ENCODE results near the gene TP63. TPM values are rescaled to one million over a fixed set of nuclear protein-coding genes. Genes with fewer than 3 reads are reported as not detected.
A peak's percentile ranks its signal among the peaks of the same experiment; 100 is the strongest.

The TP63 gene
- total RNA-seq, 1 donor from 2014 or later: 0.11 TPM

GRCh38 chr3:189789432-189789831 lies 158.2 kb downstream of the TP63 start:
- intact Hi-C loops (cut with DNase I): no loop called here
- ATAC-seq (ENCODE audit: poor library complexity) (no peak), DNase-seq (no peak)

GRCh38 chr3:189790658-189791057 lies 159.5 kb downstream of the TP63 start:
- intact Hi-C loops (cut with DNase I): no loop called here
- ATAC-seq (ENCODE audit: poor library complexity): no peak
- no peak for DNase-seq

GRCh38 chr3:189792046-189792929 lies 161.1 kb downstream of the TP63 start:
- ATAC-seq (ENCODE audit: poor library complexity) (no peak), DNase-seq (no peak)
- intact Hi-C loops (cut with DNase I): no loop called here

GRCh38 chr3:189794518-189794917 lies 163.3 kb downstream of the TP63 start:
- DNase-seq (no peak), ATAC-seq (ENCODE audit: poor library complexity) (no peak)
- intact Hi-C loops (cut with DNase I): no loop called here

- ATAC-seq (ENCODE audit: poor library complexity) (no peak), DNase-seq (no peak)
- intact Hi-C loops (cut with DNase I): no loop called here
These were observed 166.0 kb downstream of the TP63 start for GRCh38 chr3:189797103-189797750.

GRCh38 chr3:189799366-189799765 lies 168.2 kb downstream of the TP63 start:
- intact Hi-C loops (cut with DNase I): no loop called here
- DNase-seq (no peak), ATAC-seq (ENCODE audit: poor library complexity) (no peak)

GRCh38 chr3:189800436-189800835 lies 169.2 kb downstream of the TP63 start:
- no peak for ATAC-seq (ENCODE audit: poor library complexity)
- DNase-seq: no peak
- intact Hi-C loops (cut with DNase I): no loop called here

GRCh38 chr3:189803254-189803653 lies 172.1 kb downstream of the TP63 start:
- ATAC-seq (ENCODE audit: poor library complexity) (no peak), DNase-seq (no peak)
- intact Hi-C loops (cut with DNase I): no loop called here

GRCh38 chr3:189805375-189806067 lies 174.3 kb downstream of the TP63 start:
- intact Hi-C loops (cut with DNase I): no loop called here
- DNase-seq (no peak), ATAC-seq (ENCODE audit: poor library complexity) (no peak)

- peak; percentile 60 for ATAC-seq (ENCODE audit: poor library complexity)
These were observed 175.2 kb downstream of the TP63 start for GRCh38 chr3:189806171-189806951.

GRCh38 chr3:189808246-189809007 lies 177.2 kb downstream of the TP63 start:
- no peak for ATAC-seq (ENCODE audit: poor library complexity)
- intact Hi-C loops (cut with DNase I): no loop called here

More at GRCh38 chr3:189806171-189806951, 175.2 kb downstream of the TP63 start:
- DNase-seq: no peak
- intact Hi-C loops (cut with DNase I): no loop called here

GRCh38 chr3:189809583-189809982 lies 178.4 kb downstream of the TP63 start:
- intact Hi-C loops (cut with DNase I): no loop called here
- ATAC-seq (ENCODE audit: poor library complexity) (no peak), DNase-seq (no peak)

More at GRCh38 chr3:189808246-189809007, 177.2 kb downstream of the TP63 start:
- no peak for DNase-seq

- ATAC-seq (ENCODE audit: poor library complexity): no peak
- no peak for DNase-seq
- intact Hi-C loops (cut with DNase I): no loop called here
These were observed 181.7 kb downstream of the TP63 start for GRCh38 chr3:189812806-189813465.

- ATAC-seq (ENCODE audit: poor library complexity) (peak; percentile 92), DNase-seq (no peak)
- intact Hi-C loops (cut with DNase I): no loop called here
These were observed 182.6 kb downstream of the TP63 start for GRCh38 chr3:189813647-189814240.

GRCh38 chr3:189820365-189820720 lies 189.2 kb downstream of the TP63 start:
- intact Hi-C loops (cut with DNase I): no loop called here

GRCh38 chr3:189821262-189821661 lies 190.1 kb downstream of the TP63 start:
- no peak for DNase-seq
- intact Hi-C loops (cut with DNase I): no loop called here
- ATAC-seq (ENCODE audit: poor library complexity): no peak

More at GRCh38 chr3:189820365-189820720, 189.2 kb downstream of the TP63 start:
- ATAC-seq (ENCODE audit: poor library complexity) (no peak), DNase-seq (no peak)

- ATAC-seq (ENCODE audit: poor library complexity): peak; percentile 62
- no peak for DNase-seq
- intact Hi-C loops (cut with DNase I): no loop called here
These were observed 191.5 kb downstream of the TP63 start for GRCh38 chr3:189822726-189823125.

Measured in Right ventricle myocardium superior (tissue), 1 donor.